Motor neuron (in vitro differentiated cells): ENCODE results near the gene WDR27. TPM values are rescaled to one million over a fixed set of nuclear protein-coding genes. Genes with fewer than 3 reads are reported as not detected.

Source experiments
- ATAC-seq, 8 experiments: fragments of 200-7000 bp; cut with Tn5 transposase; replicated peaks in 6 of 8; 2 replicates each; pipeline ENCODE4 v1.8.0; 2021; ENCODE audit warnings: mild to moderate bottlenecking in 8 of 8, moderate library complexity in 8 of 8
- H3K27ac ChIP-seq, 2 donors: fragments of 250-450 bp; sonication (Bioruptor Pico); 2 replicates each; pipeline ENCODE4 v1.9.0; 2021; ENCODE audit warnings: antibody characterized with exemption in 2 of 2, mild to moderate bottlenecking in 2 of 2, moderate library complexity in 1 of 2
- H3K4me1 ChIP-seq, 2 donors: fragments of 250-450 bp; sonication (Bioruptor Pico); replicated peaks in 1 of 2; 2 replicates each; pipeline ENCODE4 v1.6.1; 2021; ENCODE audit warnings: antibody characterized with exemption in 2 of 2, mild to moderate bottlenecking in 2 of 2, moderate library complexity in 1 of 2
- H3K4me3 ChIP-seq, 5 donors: fragments of 250-450 bp; sonication (Bioruptor Pico); 2 replicates each; pipeline ENCODE4 v1.9.0; 2021; ENCODE audit warnings: antibody characterized with exemption in 5 of 5, mild to moderate bottlenecking in 5 of 5, moderate library complexity in 4 of 5
- WGBS, 10 experiments: fragments of 450-650 bp; shearing (Covaris generic); methylation state at CpG; one replicate each; pipeline ENCODE4 v1.0.0; 2022; 5-methylcytosine and 5-hydroxymethylcytosine counted together
- in situ Hi-C, 9 experiments: fragments of 400-800 bp; cut with MboI; loops; one replicate each; pipeline ENCODE4 v1.15.0; 2021; ENCODE audit warnings: low sequenced_read_pairs in 9 of 9, low pct_unique_long_range_greater_than_20kb in 2 of 9; ENCODE audit not compliant: unreplicated experiment in 9 of 9
- total RNA-seq, 8 experiments: library from RNA; unstranded; fragments of 300-600 nt; gene quantifications; 2 replicates each; pipeline versions ENCODE4 v1.2.3 to v1.2.4, GENCODE V29; 2022

WDR27 gene
- total RNA-seq, 8 experiments from 2014 or later = 21.7 to 66.0 (median 32.7) TPM

DNA sequence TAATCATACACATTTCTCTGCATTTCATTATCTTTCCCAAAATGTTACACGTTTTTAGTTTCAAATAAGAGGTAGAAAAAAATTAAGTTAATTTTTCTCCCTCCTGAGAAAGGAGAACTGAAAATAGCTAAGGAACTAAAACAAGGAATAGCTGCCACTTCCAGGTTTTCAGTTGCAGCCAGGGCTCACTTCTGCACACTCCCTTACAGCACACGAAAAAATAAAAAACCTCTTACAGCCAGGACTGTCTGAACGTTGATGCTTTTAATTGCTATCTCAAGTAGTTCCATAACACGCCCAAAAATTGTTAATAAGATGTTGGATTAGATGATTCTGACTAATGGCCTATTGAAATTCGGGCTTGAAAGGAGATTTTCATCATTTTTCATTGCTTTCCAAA, 294.5 kb downstream of the WDR27 start:
- in situ Hi-C loops = no loop called here
- Histone ChIP-seq H3K4me3 (no peak overlapping the region), H3K27ac (no peak overlapping the region), H3K4me1 (no peaks in the 10 kb centered on the region)
- ATAC-seq = no peak
- WGBS, 10 experiments = 3 to 73% (median 46%) methylated on average over 1 to 5 of the region's 5 CpGs; no CpG with 5 or more reads in 1 of the 10 experiments

Other genes starting within 250 kb of the WDR27 start
- gene C6orf120, start 97 bp upstream of the WDR27 start, total RNA-seq = 10 to 100 TPM; 16.7 to 51.1 (median 28.8) TPM
- 10 to 100 TPM; 11.8 to 53.2 (median 26.9) TPM for gene PHF10, start 22.5 kb upstream of the WDR27 start, total RNA-seq
- gene DYNLT2, start 49.5 kb upstream of the WDR27 start, total RNA-seq = 1 to 10 TPM; 2.3 to 4.6 (median 3.5) TPM
- gene ERMARD, start 49.6 kb upstream of the WDR27 start, total RNA-seq = 10 to 100 TPM; 12.7 to 30.1 (median 16.6) TPM